ENCODE data around the gene ZBED6.

- TF ChIP-seq CTCF (conservative IDR thresholded peaks at IDR 0.05 in 1 of 2, IDR thresholded peaks at IDR 0.05 in 1 of 2; ENCODE audit: extremely low read depth in 1 of 2, insufficient read depth in 1 of 2, low read depth in 1 of 2, low read length in 2 of 2), result no peak
- no peak for TF ChIP-seq EZH2 (IDR thresholded peaks at IDR 0.05; ENCODE audit: borderline replicate concordance, low read length)
Observed at GRCh38 chr1:203756036-203756435, 39.4 kb upstream of the ZBED6 start.
